IPS-15b (cell line): Measurements from ENCODE around the gene ANKS1A.

Experiments used
- H3K27me3 ChIP-seq: one replicate; pipeline ENCODE4 v1.6.1; 2013; ENCODE audit warnings: low read length; ENCODE audit not compliant: control insufficient read depth, insufficient read depth
- H3K36me3 ChIP-seq: one replicate; pipeline ENCODE4 v1.6.1; 2013; ENCODE audit warnings: low read length; ENCODE audit not compliant: control insufficient read depth, insufficient read depth
- H3K4me1 ChIP-seq: one replicate; pipeline ENCODE4 v1.6.1; 2013; ENCODE audit warnings: mild to moderate bottlenecking, low read length; ENCODE audit not compliant: control insufficient read depth, insufficient read depth
- H3K4me3 ChIP-seq: one replicate; pipeline ENCODE4 v1.5.1; 2013; ENCODE audit warnings: low read depth, low read length
- H3K9ac ChIP-seq: one replicate; pipeline ENCODE4 v1.6.1; 2013; ENCODE audit warnings: low read depth, mild to moderate bottlenecking, low read length
- H3K9me3 ChIP-seq: one replicate; pipeline ENCODE4 v1.6.1; 2013; ENCODE audit warnings: mild to moderate bottlenecking, low read length; ENCODE audit not compliant: control insufficient read depth, insufficient read depth

ANKS1A gene

DNA sequence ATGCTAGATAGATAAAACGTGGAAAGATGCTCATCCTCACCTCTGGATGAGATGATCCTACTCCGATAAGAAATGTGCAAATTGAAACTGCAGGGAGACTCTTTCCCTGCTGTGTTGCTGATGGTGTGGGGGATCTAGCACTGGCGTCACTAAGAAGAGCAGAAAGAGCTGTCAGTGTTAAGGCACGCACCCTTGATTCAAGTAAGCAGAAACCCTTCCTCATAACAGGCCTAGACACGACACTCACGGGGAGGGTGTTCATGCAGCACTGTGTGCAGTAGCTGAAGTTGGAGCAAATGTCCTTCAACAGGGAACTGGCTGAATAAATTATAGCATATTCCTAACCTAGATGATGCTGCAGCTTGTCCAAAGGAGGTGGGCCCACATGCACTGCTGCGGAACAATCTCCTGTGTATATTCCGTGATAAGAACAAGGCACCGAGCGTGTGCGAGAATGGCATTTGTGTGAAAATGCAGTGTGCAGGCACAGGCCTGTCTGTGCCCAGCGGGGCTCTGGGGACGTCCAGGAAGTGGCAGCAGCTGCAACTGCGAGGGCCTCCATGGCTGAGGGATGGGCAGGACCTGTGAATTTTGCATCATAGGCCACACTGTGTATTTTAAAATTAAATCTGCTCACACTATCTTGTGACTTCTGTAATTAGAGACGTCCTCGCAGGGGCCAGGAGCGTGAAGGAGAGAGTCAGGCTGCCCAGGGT, 188.1 kb downstream of the ANKS1A start:
- Histone ChIP-seq H3K9ac (peak overlapping the region; percentile 24), H3K9me3 (no peaks in the 10 kb centered on the region), H3K27me3 (no peaks in the 10 kb centered on the region), H3K36me3 (peaks cover 29% of the 10 kb centered on the region), H3K4me1 (peaks cover 10% of the 10 kb centered on the region), H3K4me3 (no peak overlapping the region)

DNA sequence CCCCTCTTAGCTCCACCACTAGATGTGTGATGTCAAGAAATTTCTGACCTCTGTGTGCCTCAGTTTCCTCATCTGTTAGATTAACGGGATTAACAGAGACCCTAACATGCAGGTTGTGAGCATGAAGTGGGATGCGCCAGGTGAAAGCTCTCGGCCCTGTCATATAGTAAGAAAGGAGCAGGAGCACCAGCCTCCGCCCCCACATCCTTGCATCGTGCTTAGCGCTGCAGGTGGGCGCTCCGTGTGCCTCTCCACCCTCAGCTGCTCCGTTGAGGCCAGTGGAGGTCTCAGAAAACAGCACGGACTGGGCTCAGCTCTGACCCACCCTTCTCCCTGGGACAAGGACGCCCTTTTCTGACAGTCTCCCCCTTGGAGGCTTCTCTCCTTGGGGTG, 188.7 kb downstream of the ANKS1A start:
- no peaks in the 10 kb centered on the region for H3K9me3 ChIP-seq
- peaks cover 32% of the 10 kb centered on the region for H3K36me3 ChIP-seq
- H3K4me3 ChIP-seq, result no peak overlapping the region
- H3K9ac ChIP-seq, result no peak overlapping the region
- peaks cover 10% of the 10 kb centered on the region for H3K4me1 ChIP-seq
- H3K27me3 ChIP-seq, result no peaks in the 10 kb centered on the region

DNA sequence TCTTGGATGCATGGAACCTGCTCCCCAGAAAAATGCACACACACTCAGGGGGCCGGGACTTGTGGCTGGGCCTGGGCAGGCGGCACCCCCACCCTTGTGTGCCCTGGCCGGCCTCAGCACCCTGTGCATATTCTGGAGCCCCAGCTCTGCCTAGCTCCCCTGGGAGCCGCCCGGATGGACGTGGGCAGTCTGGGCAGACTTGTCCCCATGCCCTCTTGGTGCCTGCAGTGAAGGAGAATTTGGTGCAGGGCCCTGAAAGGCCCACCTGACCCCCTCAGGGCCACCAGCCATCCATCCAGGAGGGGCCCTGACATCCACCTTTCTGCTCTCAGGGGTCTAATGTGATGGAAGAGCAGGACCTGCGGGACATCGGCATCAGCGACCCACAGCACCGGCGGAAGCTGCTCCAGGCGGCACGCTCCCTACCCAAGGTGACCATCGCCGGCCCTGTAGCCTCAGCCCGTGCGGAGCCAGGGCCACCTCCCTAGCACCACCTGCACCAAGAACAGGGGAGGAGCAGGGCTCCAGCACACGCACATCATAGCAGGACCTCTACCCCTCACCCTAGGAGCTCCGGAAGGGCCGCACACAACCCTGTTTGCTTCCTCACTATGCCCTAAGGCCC, 189.3 kb downstream of the ANKS1A start:
- H3K36me3 ChIP-seq, result peaks cover 37% of the 10 kb centered on the region
- no peak overlapping the region for H3K4me3 ChIP-seq
- H3K4me1 ChIP-seq, result peaks cover 10% of the 10 kb centered on the region
- no peak overlapping the region for H3K9ac ChIP-seq
- no peaks in the 10 kb centered on the region for H3K27me3 ChIP-seq
- H3K9me3 ChIP-seq, result no peaks in the 10 kb centered on the region

GRCh38 chr6:35078896-35079295, 189.8 kb downstream of the ANKS1A start:
- peaks cover 43% of the 10 kb centered on the region for H3K36me3 ChIP-seq
- H3K9ac ChIP-seq, result no peak overlapping the region
- peaks cover 10% of the 10 kb centered on the region for H3K4me1 ChIP-seq
- H3K9me3 ChIP-seq, result no peaks in the 10 kb centered on the region
- H3K27me3 ChIP-seq, result no peaks in the 10 kb centered on the region
- no peak overlapping the region for H3K4me3 ChIP-seq

DNA sequence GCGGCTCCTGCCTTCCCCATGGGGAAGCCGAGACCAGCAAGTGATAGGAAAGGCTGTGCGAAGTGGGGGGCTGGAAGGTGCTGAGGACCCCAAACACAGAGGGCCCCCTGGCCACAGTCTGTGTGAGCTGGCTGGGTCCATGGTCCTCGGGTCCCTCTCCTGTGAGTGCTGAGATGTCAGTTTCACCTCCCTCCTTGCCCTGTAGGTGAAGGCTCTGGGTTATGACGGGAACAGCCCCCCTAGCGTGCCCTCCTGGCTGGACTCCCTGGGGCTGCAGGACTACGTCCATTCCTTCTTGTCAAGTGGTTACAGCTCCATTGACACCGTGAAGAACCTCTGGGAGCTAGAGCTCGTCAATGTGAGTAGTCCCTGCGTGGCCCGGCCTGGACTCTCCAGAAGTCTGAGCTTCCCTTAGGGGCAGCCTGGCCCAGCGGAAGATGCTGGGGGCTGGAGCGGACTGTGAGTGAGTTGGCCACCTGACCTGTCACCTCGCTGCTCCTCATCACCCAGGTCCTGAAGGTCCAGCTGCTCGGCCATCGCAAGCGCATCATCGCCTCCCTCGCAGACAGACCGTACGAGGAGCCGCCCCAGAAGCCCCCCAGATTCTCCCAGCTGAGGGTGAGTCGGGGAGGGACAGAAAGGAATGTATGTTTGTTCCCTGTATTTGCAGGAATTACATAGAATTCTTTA, 190.4 kb downstream of the ANKS1A start:
- no peak overlapping the region for H3K4me3 ChIP-seq
- H3K9ac ChIP-seq, result no peak overlapping the region
- peaks cover 47% of the 10 kb centered on the region for H3K36me3 ChIP-seq
- H3K9me3 ChIP-seq, result no peaks in the 10 kb centered on the region
- no peaks in the 10 kb centered on the region for H3K27me3 ChIP-seq
- H3K4me1 ChIP-seq, result peaks cover 10% of the 10 kb centered on the region

GRCh38 chr6:35080016-35080680, 191.1 kb downstream of the ANKS1A start:
- Histone ChIP-seq H3K27me3 (no peaks in the 10 kb centered on the region), H3K4me3 (no peak overlapping the region), H3K4me1 (peaks cover 10% of the 10 kb centered on the region), H3K36me3 (peaks cover 52% of the 10 kb centered on the region), H3K9me3 (no peaks in the 10 kb centered on the region), H3K9ac (no peak overlapping the region)

- peaks cover 59% of the 10 kb centered on the region for H3K36me3 ChIP-seq
Measured at GRCh38 chr6:35080821-35081425, 191.9 kb downstream of the ANKS1A start.

GRCh38 chr6:35081426-35081851, 192.4 kb downstream of the ANKS1A start:
- Histone ChIP-seq H3K27me3 (no peaks in the 10 kb centered on the region), H3K9ac (no peak overlapping the region), H3K9me3 (no peaks in the 10 kb centered on the region), H3K4me3 (no peak overlapping the region), H3K4me1 (peaks cover 10% of the 10 kb centered on the region), H3K36me3 (peaks cover 57% of the 10 kb centered on the region)

More at GRCh38 chr6:35080821-35081425, 191.9 kb downstream of the ANKS1A start:
- no peak overlapping the region for H3K4me3 ChIP-seq
- H3K9me3 ChIP-seq, result no peaks in the 10 kb centered on the region
- H3K4me1 ChIP-seq, result peaks cover 10% of the 10 kb centered on the region
- H3K27me3 ChIP-seq, result no peaks in the 10 kb centered on the region
- no peak overlapping the region for H3K9ac ChIP-seq

GRCh38 chr6:35082046-35082732, 193.1 kb downstream of the ANKS1A start:
- Histone ChIP-seq H3K4me3 (no peak overlapping the region), H3K9me3 (no peaks in the 10 kb centered on the region), H3K4me1 (peaks cover 10% of the 10 kb centered on the region), H3K36me3 (peaks cover 57% of the 10 kb centered on the region), H3K9ac (no peak overlapping the region), H3K27me3 (no peaks in the 10 kb centered on the region)

DNA sequence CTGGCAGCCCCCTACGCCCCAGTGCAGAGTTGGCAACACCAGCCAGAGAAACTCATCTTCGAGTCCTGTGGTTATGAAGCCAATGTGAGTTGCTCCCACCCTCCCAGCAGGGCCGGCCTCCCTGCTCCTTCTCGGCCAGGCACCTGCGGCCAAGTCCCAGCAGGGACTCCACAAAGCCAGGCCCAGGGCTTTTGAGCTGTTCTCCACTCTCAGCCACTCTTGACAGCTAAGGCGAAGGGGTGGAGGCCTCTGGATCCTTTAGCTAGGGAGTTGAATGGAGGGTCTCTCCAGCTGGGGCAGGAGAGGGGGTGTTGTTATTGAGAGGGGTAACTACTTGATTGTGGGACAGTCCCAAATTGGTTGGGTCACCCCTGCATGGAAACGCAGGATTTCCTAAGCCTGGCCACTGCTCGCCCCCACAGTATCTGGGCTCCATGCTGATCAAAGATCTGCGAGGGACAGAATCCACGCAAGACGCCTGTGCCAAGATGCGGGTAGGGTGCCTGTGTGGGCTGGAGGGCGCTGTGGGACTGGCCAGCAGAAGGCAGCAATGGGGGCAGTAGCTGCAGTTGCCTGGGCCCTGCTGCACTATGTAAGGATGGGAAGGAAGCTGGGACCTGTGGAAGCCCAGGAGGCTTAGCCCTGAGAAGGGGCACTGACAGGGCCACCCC, 193.8 kb downstream of the ANKS1A start:
- Histone ChIP-seq H3K9ac (no peak overlapping the region), H3K4me1 (peaks cover 10% of the 10 kb centered on the region), H3K9me3 (no peaks in the 10 kb centered on the region), H3K27me3 (no peaks in the 10 kb centered on the region), H3K36me3 (peaks cover 60% of the 10 kb centered on the region), H3K4me3 (no peak overlapping the region)
